Calu3 (cell line): ENCODE measurements around the gene ATP6V1B1. TPM values are rescaled to one million over a fixed set of nuclear protein-coding genes. Genes with fewer than 3 reads are reported as not detected.

Experiments used
- BruUV-seq: library from RNA; stranded (reverse); fragments of 400-500 nt; replicated peaks from 2 replicates; lab custom pipeline; 2021; lab: Mats Ljungman, UMichigan
- CTCF ChIA-PET: fragments of 300-600 bp; sonication (Branson Sonifier 250); formaldehyde crosslinking; loops from one replicate; lab custom pipeline; 2022; ENCODE audit warnings: antibody characterized with exemption; lab: Charles Lee
- DNase-seq: peaks from one replicate; pipeline ENCODE4 v3.0.0; 2022
- H3K27ac Mint-ChIP-seq: one replicate; pipeline ENCODE4 v1.8.0; 2022; ENCODE audit warnings: mixed read lengths; ENCODE audit not compliant: unreplicated experiment
- H3K27me3 Mint-ChIP-seq: one replicate; pipeline ENCODE4 v1.8.0; 2022; ENCODE audit warnings: mixed read lengths; ENCODE audit not compliant: unreplicated experiment
- H3K36me3 Mint-ChIP-seq: one replicate; pipeline ENCODE4 v1.8.0; 2022; ENCODE audit warnings: mild to moderate bottlenecking, moderate library complexity, mixed read lengths; ENCODE audit not compliant: insufficient read depth, unreplicated experiment
- H3K4me1 Mint-ChIP-seq: one replicate; pipeline ENCODE4 v1.8.0; 2022; ENCODE audit warnings: mild to moderate bottlenecking, low read depth, mixed read lengths; ENCODE audit not compliant: unreplicated experiment
- H3K4me3 Mint-ChIP-seq: one replicate; pipeline ENCODE4 v1.8.0; 2022; ENCODE audit warnings: mild to moderate bottlenecking, low read depth, moderate library complexity, mixed read lengths; ENCODE audit not compliant: unreplicated experiment
- H3K9me3 Mint-ChIP-seq: one replicate; pipeline ENCODE4 v1.8.0; 2022; ENCODE audit warnings: low read depth, mixed read lengths; ENCODE audit not compliant: unreplicated experiment
- CTCF ChIP-seq: fragments of 200-600 bp; IDR thresholded peaks from one replicate; pipeline ENCODE4 v1.8.0; 2022; ENCODE audit warnings: antibody characterized with exemption; ENCODE audit not compliant: unreplicated experiment
- intact Hi-C: fragments of 100-400 bp; cut with micrococcal nuclease; formaldehyde crosslinking; loops from one replicate; pipeline ENCODE4 v1.10.0; 2022; ENCODE audit not compliant: unreplicated experiment
- total RNA-seq: library from RNA; stranded (reverse); gene quantifications from 2 replicates; pipeline ENCODE4 v1.2.3, GENCODE V29; 2022

The ATP6V1B1 gene
- total RNA-seq, 1 experiment from 2014 or later: not detected

GRCh38 chr2:70939839-70940580 is 4.3 kb downstream of the ATP6V1B1 start:
- CTCF ChIA-PET: no interaction called here
- intact Hi-C loops: no loop called here
- no peaks in the 10 kb centered on the region for H3K9me3 Mint-ChIP-seq
- DNase-seq: no peak
- H3K27me3 Mint-ChIP-seq: peaks cover 78% of the 10 kb centered on the region
- H3K4me1 Mint-ChIP-seq: no peaks in the 10 kb centered on the region
- no peak overlapping the region for H3K4me3 Mint-ChIP-seq
- no peaks in the 10 kb centered on the region for H3K36me3 Mint-ChIP-seq
- H3K27ac Mint-ChIP-seq: no peak overlapping the region
- no TSS peak for BruUV-seq
- no peak for TF ChIP-seq CTCF

DNA sequence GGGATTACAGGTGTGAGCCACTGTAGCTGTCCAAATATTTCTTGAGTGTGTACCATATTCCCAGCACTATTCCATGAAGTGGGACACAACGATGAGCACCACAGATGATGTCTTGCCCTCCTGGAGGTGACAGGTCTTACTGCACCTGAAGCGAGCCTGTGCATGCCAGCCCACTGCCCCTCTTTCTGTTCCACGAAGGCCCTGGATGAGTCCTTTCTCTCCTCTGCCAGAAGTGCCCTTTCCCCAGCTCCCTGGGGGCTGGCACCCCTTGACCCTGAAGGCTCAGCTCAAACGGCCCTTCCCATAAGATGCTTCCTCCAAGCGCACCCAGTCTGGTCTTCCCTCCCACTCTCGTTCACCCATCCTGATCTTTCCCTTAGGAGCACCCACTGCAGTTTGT is 5.5 kb downstream of the ATP6V1B1 start:
- H3K27ac Mint-ChIP-seq: no peak overlapping the region
- no peaks in the 10 kb centered on the region for H3K9me3 Mint-ChIP-seq
- CTCF ChIA-PET: no interaction called here
- BruUV-seq: no TSS peak
- peaks cover 8% of the 10 kb centered on the region for H3K4me1 Mint-ChIP-seq
- no peak for DNase-seq
- H3K27me3 Mint-ChIP-seq: peaks cover 66% of the 10 kb centered on the region
- no peak for TF ChIP-seq CTCF
- intact Hi-C loops: no loop called here
- H3K36me3 Mint-ChIP-seq: no peaks in the 10 kb centered on the region
- H3K4me3 Mint-ChIP-seq: no peak overlapping the region

DNA sequence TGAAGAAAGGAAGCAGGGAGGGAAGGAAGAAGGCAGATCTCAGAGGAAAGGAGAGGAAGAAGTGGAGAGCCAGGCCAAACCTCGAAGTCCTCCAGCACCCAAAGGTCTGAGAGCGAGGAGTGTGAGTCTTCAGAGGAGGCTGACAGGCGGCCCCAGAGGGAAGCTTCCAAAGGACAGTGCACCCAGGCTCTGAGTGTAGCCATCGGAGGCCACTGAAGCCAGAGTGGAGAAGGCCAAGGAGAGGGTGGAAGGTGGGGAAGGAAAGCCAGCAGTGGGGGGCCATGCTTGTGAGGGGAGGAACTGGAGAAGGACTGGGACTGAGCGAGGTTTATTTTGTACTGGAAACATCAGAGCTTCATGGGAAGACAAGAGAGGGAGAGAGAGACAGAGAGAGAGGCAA is 6.0 kb downstream of the ATP6V1B1 start:
- H3K27me3 Mint-ChIP-seq: peaks cover 62% of the 10 kb centered on the region
- intact Hi-C loops: no loop called here
- no peak overlapping the region for H3K27ac Mint-ChIP-seq
- peaks cover 8% of the 10 kb centered on the region for H3K4me1 Mint-ChIP-seq
- no peak for DNase-seq
- BruUV-seq: no TSS peak
- H3K36me3 Mint-ChIP-seq: no peaks in the 10 kb centered on the region
- no peak overlapping the region for H3K4me3 Mint-ChIP-seq
- H3K9me3 Mint-ChIP-seq: no peaks in the 10 kb centered on the region
- TF ChIP-seq CTCF: no peak
- CTCF ChIA-PET: no interaction called here

DNA sequence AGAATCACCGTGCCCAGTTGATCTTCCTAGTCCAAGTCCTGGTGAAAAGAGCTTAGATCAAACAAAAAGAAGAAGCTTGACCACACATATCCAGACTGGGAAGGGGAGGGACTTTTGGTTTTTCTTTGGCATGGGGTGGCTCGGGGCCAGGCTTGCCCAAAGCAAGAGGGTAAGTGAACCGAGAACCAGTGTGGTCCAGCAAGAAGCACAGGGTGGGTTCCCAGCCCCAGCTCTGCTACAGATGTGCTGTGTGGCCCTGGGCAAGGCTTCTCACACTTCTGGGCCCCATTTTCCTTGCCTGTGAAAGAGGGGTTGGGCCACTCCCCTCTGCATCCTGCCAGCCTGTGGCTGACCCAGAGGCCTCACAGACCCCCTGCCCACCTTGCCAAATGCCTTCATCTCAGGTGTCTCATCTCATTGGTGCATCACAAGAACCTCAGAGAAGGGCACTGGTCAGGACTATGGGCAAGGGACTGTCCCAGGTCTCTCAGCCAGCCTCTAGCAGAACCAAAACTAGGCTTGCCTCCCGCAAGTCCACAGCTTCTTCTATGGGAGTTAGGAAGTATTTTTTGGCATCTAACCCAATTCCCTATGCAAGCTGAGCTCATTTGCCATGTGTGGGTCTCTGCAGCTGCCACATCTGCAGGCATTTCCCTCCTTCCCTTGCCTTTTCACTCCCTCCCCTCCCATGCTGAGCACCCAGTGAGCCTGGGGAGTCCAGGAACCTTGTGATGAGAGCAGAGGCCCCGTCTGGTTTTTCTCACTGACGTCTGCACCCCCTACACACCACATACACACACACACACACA is 6.9 kb downstream of the ATP6V1B1 start:
- DNase-seq: no peak
- no peaks in the 10 kb centered on the region for H3K36me3 Mint-ChIP-seq
- no TSS peak for BruUV-seq
- intact Hi-C loops: no loop called here
- H3K4me1 Mint-ChIP-seq: peaks cover 8% of the 10 kb centered on the region
- H3K4me3 Mint-ChIP-seq: no peak overlapping the region
- H3K27me3 Mint-ChIP-seq: peaks cover 69% of the 10 kb centered on the region
- H3K27ac Mint-ChIP-seq: no peak overlapping the region
- no peaks in the 10 kb centered on the region for H3K9me3 Mint-ChIP-seq
- no peak for TF ChIP-seq CTCF
- CTCF ChIA-PET: interaction anchor here (0.6 kb wide), 1 partner anchor 1209 kb away, joined by 4 read pairs; no protein-coding TSS in a partner anchor
